Glutamatergic neuron (in vitro differentiated cells): ENCODE measurements around the gene ARFIP1. TPM values are rescaled to one million over a fixed set of nuclear protein-coding genes. Genes with fewer than 3 reads are reported as not detected.

Source experiments
- DNase-seq: peaks from one replicate; pipeline ENCODE4 v3.0.0; 2022
- H3K27ac Mint-ChIP-seq: one replicate; pipeline ENCODE4 v1.8.0; 2020; ENCODE audit warnings: mild to moderate bottlenecking, mixed read lengths, inconsistent platforms; ENCODE audit not compliant: unreplicated experiment
- H3K27me3 Mint-ChIP-seq: one replicate; pipeline ENCODE4 v1.8.0; 2020; ENCODE audit warnings: mild to moderate bottlenecking, moderate library complexity, mixed read lengths, inconsistent platforms; ENCODE audit not compliant: unreplicated experiment
- H3K36me3 Mint-ChIP-seq: one replicate; pipeline ENCODE4 v1.8.0; 2020; ENCODE audit warnings: mild to moderate bottlenecking, mixed read lengths, inconsistent platforms; ENCODE audit not compliant: unreplicated experiment
- H3K4me1 Mint-ChIP-seq: one replicate; pipeline ENCODE4 v1.8.0; 2020; ENCODE audit warnings: mild to moderate bottlenecking, low read depth, mixed read lengths, inconsistent platforms; ENCODE audit not compliant: unreplicated experiment
- H3K4me3 Mint-ChIP-seq: one replicate; pipeline ENCODE4 v1.8.0; 2020; ENCODE audit warnings: mild to moderate bottlenecking, mixed read lengths, inconsistent platforms; ENCODE audit not compliant: unreplicated experiment
- H3K9me3 Mint-ChIP-seq: one replicate; pipeline ENCODE4 v1.8.0; 2020; ENCODE audit warnings: mild to moderate bottlenecking, moderate library complexity, mixed read lengths, inconsistent platforms; ENCODE audit not compliant: unreplicated experiment
- CTCF ChIP-seq: fragments of 200-600 bp; sonication (generic); IDR thresholded peaks from one replicate; pipeline ENCODE4 v1.5.0; 2021; ENCODE audit not compliant: partially characterized antibody, unreplicated experiment
- total RNA-seq: library from RNA; stranded (reverse); fragmentation: NEBNext Ultra II Directional; extraction: Animal tissue kit (Norgen Biotek cat#: 25700); gene quantifications from one replicate; pipeline ENCODE4 v1.2.1, GENCODE V29; 2021; ENCODE audit not compliant: unreplicated experiment

ARFIP1 gene
- total RNA-seq, 1 donor from 2014 or later: 22.2 TPM

GRCh38 chr4:152909901-152910300, 130.1 kb downstream of the ARFIP1 start:
- Mint-ChIP-seq H3K9me3 (no peaks in the 10 kb centered on the region), H3K27ac (no peak overlapping the region), H3K4me3 (no peak overlapping the region), H3K27me3 (peaks cover 1% of the 10 kb centered on the region), H3K36me3 (peaks cover 4% of the 10 kb centered on the region), H3K4me1 (no peaks in the 10 kb centered on the region)
- TF ChIP-seq CTCF: no peak
- no peak for DNase-seq

- DNase-seq: no peak
- H3K36me3 Mint-ChIP-seq: peaks cover 4% of the 10 kb centered on the region
- TF ChIP-seq CTCF: no peak
Observed at GRCh38 chr4:152910521-152910920, 130.8 kb downstream of the ARFIP1 start.

GRCh38 chr4:152917543-152918395, 138.0 kb downstream of the ARFIP1 start:
- no peak for DNase-seq
- Mint-ChIP-seq H3K4me3 (no peak overlapping the region), H3K27ac (no peak overlapping the region), H3K36me3 (peaks cover 14% of the 10 kb centered on the region), H3K27me3 (peaks cover 2% of the 10 kb centered on the region), H3K9me3 (peaks cover 7% of the 10 kb centered on the region), H3K4me1 (no peaks in the 10 kb centered on the region)
- TF ChIP-seq CTCF: no peak

More at GRCh38 chr4:152910521-152910920, 130.8 kb downstream of the ARFIP1 start:
- no peak overlapping the region for H3K4me3 Mint-ChIP-seq
- H3K27me3 Mint-ChIP-seq: peaks cover 1% of the 10 kb centered on the region
- H3K27ac Mint-ChIP-seq: no peak overlapping the region
- no peaks in the 10 kb centered on the region for H3K4me1 Mint-ChIP-seq
- H3K9me3 Mint-ChIP-seq: no peaks in the 10 kb centered on the region

- Mint-ChIP-seq H3K36me3 (peaks cover 14% of the 10 kb centered on the region), H3K4me1 (no peaks in the 10 kb centered on the region), H3K9me3 (peaks cover 7% of the 10 kb centered on the region), H3K27me3 (peaks cover 2% of the 10 kb centered on the region), H3K27ac (no peak overlapping the region), H3K4me3 (no peak overlapping the region)
- no peak for DNase-seq
- no peak for TF ChIP-seq CTCF
Observed at GRCh38 chr4:152919826-152920225, 140.1 kb downstream of the ARFIP1 start.

GRCh38 chr4:152920768-152921167, 141.0 kb downstream of the ARFIP1 start:
- H3K27ac Mint-ChIP-seq: no peak overlapping the region
- DNase-seq: no peak
- no peak overlapping the region for H3K4me3 Mint-ChIP-seq
- H3K36me3 Mint-ChIP-seq: peaks cover 14% of the 10 kb centered on the region
- no peak for TF ChIP-seq CTCF
- no peaks in the 10 kb centered on the region for H3K4me1 Mint-ChIP-seq
- H3K27me3 Mint-ChIP-seq: peaks cover 2% of the 10 kb centered on the region
- peaks cover 7% of the 10 kb centered on the region for H3K9me3 Mint-ChIP-seq
